Thymus (tissue), 11 donors: ENCODE measurements around the gene PVALEF. TPM values are rescaled to one million over a fixed set of nuclear protein-coding genes. Genes with fewer than 3 reads are reported as not detected.

Source experiments
- DNase-seq, 9 donors: peaks; one replicate each; pipeline ENCODE4 v3.0.0-alpha.2; 2013; ENCODE audit warnings: low spot score in 9 of 9, low read depth in 6 of 9, missing footprints in 1 of 9
- H3K27ac ChIP-seq, 2 donors: one replicate each; pipeline ENCODE4 v1.5.1; 2013; ENCODE audit warnings: control low read depth in 1 of 2, low read depth in 1 of 2, low read length in 1 of 2, mild to moderate bottlenecking in 1 of 2, moderate library complexity in 1 of 2
- H3K27me3 ChIP-seq, 2 donors: one replicate each; pipeline ENCODE4 v1.5.1; 2013; ENCODE audit warnings: low read length in 1 of 2; ENCODE audit not compliant: control insufficient read depth in 2 of 2, insufficient read depth in 1 of 2
- H3K36me3 ChIP-seq, 2 donors: one replicate each; pipeline ENCODE4 v1.5.1; 2013; ENCODE audit warnings: low read length in 1 of 2, mild to moderate bottlenecking in 1 of 2, moderate library complexity in 1 of 2; ENCODE audit not compliant: control insufficient read depth in 2 of 2, insufficient read depth in 2 of 2
- H3K4me1 ChIP-seq, 2 donors: one replicate each; pipeline ENCODE4 v1.5.1; 2013; ENCODE audit warnings: low read length in 2 of 2; ENCODE audit not compliant: control insufficient read depth in 2 of 2, insufficient read depth in 2 of 2
- H3K4me3 ChIP-seq, 2 donors: one replicate each; pipeline ENCODE4 v1.5.1; 2013; ENCODE audit warnings: low read length in 2 of 2, control low read depth in 1 of 2, mild to moderate bottlenecking in 1 of 2
- H3K9me3 ChIP-seq, 2 donors: one replicate each; pipeline ENCODE4 v1.5.1; 2013; ENCODE audit warnings: low read length in 1 of 2, mild to moderate bottlenecking in 1 of 2; ENCODE audit not compliant: control insufficient read depth in 2 of 2, insufficient read depth in 1 of 2
- WGBS: extraction: QIAGEN DNeasy Blood & Tissue Kit; methylation state at CpG from one replicate; pipeline ENCODE4 v1.1.7; 2013; 5-methylcytosine and 5-hydroxymethylcytosine counted together
- polyA plus RNA-seq: library from polyadenylated mRNA; stranded (reverse); fragments of 200-250 nt; gene quantifications from one replicate; pipeline ENCODE4 v1.2.3, GENCODE V29; 2013
- total RNA-seq: library from RNA; stranded (reverse); fragments of 120-200 nt; gene quantifications from one replicate; pipeline ENCODE4 v1.2.4, GENCODE V29; 2013
- donor health status: healthy.

The PVALEF gene
- total and polyA plus RNA-seq, 2 donors = 0.02 TPM; not detected in 1

DNA sequence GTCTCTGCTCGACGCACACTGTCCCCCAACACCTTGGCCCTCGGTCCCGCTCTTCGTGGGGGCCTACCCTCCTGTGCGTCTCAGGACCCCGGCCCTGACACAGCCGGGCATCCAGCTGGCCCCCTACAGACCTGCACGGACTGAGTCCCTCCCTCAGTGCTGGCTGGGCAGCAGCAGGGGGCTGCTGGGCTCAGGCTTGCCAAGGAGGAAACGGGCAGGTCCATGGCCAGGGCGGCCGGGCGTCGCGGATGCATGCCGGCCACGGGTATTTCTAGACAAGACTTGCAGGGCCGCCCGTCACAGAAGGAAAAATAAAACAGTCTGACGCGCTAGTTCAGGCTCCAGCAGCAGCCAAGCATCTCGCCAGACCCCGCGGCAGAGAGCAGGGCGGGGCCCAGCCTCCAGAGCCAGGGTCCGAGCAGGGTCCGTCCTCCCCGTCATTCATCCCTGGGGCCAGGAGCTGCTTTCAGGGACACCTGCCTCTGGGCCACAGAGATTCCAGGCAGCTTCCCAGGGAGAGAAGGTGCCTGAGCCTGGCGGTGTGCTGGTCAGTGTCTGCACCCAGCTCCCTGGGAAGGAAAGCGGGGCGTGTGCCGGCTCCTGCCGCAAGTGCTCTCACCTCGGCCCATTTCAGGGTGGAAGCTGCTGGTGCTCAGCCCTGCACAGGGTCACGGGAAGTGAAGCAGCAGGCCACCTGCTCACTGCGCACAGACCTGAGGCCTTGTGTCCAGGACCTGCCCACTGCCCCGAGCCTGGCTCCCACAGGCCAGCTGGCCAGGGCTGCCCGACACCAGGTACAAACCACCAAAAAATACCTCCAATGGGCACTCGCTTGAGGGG is 7.2 kb upstream of the PVALEF start:
- 92% methylated on average over 39 of the region's 39 CpGs for WGBS
- H3K4me1 ChIP-seq = no peaks in the 10 kb centered on the region
- no peak overlapping the region for H3K4me3 ChIP-seq
- no peak overlapping the region for H3K27ac ChIP-seq
- no peak for DNase-seq
- no peaks in the 10 kb centered on the region for H3K9me3 ChIP-seq
- H3K27me3 ChIP-seq = peaks cover 6 to 35% of the 10 kb centered on the region in 2 donors
- no peaks in the 10 kb centered on the region for H3K36me3 ChIP-seq

DNA sequence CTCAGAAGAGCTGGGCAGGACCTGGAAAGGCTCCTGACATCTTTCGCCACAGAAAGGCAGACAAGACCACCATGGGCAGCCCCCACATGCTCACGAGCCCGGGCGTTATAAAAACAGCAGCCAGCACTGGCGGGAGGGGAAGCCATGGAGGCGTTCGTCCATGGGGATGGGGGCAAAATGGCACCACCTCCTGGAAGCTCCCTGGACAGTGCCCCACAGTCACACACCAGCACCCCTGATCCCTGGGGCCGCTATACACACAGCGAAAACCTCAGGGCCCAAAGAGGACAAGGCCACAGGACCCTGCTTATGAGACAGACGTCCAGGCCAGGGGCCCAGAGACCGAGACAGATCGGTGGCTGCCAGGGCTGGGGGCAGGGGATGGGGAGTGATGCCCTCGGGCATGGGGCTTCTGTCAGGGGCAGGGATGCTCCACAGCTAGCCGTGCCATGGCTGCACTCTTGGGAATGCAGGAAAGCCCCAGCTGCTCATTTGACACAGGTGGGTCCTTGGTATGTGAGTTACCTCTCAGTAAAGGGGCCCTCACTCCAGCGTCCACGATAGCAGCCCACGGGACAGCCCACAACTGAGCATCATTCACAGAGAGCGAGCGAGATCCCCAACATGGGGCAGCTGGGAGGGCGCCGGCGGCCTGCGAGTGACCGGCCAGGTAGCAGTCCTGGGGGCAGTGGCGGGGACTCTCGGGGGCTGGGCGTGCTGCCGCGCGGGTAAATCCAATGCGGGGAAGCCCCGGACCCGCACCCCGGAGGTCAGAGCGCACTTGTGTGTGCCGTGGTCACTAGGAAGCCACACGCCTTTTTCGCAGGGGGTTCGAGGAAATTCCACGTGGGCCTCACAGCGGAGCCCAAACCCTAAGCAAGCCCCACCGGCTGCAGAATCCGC is 6.4 kb upstream of the PVALEF start:
- no peak overlapping the region for H3K4me3 ChIP-seq
- H3K4me1 ChIP-seq = no peaks in the 10 kb centered on the region
- H3K36me3 ChIP-seq = no peaks in the 10 kb centered on the region
- 94% methylated on average over 43 of the region's 43 CpGs for WGBS
- no peak overlapping the region for H3K27ac ChIP-seq
- DNase-seq = no peak
- H3K27me3 ChIP-seq = peaks cover 6 to 44% of the 10 kb centered on the region in 2 donors
- H3K9me3 ChIP-seq = no peaks in the 10 kb centered on the region

DNA sequence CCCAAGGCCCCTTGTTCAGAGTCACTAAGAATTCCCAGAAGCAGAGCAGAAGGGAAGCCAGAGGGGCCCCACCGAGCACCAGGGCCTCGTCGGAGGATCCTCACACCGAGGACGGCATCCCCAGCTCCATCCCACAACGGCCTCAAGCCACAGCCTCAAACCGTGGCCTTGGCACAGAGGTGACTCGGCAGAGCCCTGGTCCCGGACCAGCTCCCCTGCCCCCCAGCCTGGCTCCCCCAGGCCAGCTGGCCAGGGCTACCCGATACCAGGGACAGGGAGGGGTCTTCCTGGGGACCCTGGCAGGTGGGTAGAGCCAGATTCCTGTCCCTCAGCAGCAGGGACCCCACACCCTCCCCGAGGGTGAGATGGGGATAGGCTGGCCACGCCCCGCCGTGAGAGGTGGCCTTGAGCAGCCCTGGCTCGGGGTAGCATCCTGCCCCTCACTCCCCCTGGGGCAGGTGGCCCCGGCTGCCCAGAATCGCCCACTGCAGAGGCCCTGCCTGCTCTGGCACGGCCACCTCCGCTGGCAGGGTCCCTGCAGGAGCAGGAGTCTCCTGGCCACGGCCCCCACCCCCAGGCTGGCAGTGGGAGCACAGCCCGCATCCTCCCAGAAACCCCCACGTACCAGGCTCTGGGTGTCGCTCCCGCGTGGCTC is 5.6 kb upstream of the PVALEF start:
- H3K9me3 ChIP-seq = no peaks in the 10 kb centered on the region
- no peaks in the 10 kb centered on the region for H3K36me3 ChIP-seq
- H3K4me3 ChIP-seq = no peak overlapping the region
- H3K4me1 ChIP-seq = no peaks in the 10 kb centered on the region
- peaks cover 10 to 52% of the 10 kb centered on the region in 2 donors for H3K27me3 ChIP-seq
- DNase-seq = no peak
- H3K27ac ChIP-seq = no peak overlapping the region
- 64% methylated on average over 25 of the region's 25 CpGs for WGBS

DNA sequence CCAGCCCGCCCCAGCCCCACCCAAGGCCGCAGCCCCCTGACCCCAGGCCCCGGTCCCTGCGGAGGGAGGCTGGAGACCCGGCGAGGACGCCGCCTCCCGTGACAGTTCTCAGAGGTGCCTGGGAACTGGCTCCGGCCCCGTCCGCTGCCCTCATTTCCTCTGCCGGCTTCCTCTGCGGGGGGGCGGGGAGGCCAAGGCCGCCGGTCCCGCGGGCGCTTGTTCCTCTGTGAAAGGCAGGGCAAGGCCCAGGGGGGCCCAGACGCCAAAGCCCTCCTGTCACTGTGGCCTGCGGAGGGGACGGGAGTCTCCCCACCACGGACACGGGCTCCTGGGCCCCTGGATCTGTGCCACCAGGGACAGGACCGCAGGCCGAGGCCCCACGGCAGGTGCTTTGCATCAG is 5.0 kb upstream of the PVALEF start:
- H3K9me3 ChIP-seq = no peaks in the 10 kb centered on the region
- DNase-seq = no peak
- no peak overlapping the region for H3K4me3 ChIP-seq
- no peaks in the 10 kb centered on the region for H3K4me1 ChIP-seq
- H3K27me3 ChIP-seq = peaks cover 16 to 57% of the 10 kb centered on the region in 2 donors
- no peaks in the 10 kb centered on the region for H3K36me3 ChIP-seq
- 5% methylated on average over 28 of the region's 28 CpGs for WGBS
- H3K27ac ChIP-seq = no peak overlapping the region

DNA sequence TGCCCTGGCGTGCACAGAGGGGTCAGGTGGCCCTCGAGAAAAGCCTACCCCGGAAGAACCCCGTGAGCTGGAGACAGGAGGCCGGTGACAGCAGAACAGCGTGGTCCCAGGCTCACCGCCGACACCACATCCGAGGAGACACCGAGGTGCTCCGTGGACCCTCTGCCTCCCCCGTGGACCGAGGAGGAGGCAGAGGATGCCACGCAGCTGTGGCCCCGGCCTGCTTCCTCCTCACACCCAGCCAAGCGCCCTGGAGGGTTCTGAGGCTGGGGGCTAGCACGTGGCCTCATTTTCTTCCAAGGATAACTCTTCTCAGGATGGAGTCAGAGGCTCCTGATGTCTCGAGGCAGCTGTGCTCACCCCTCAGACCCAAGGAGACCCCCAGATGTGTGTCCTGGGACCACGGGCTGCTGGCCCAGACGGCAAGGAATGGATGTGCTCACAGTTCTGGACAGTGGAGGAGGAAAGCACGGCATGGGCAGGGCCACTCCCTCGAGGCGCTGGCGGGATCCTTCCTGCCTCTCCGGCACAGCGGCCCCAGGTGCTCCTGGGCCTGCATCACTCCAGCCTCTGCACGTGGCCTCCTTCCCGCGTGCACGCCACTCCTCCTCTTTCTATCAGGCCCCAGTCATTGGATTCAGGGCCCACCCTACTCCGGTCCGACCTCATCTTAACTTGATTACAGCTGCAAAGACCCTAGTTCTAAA is 4.4 kb upstream of the PVALEF start:
- no peaks in the 10 kb centered on the region for H3K9me3 ChIP-seq
- 73% methylated on average over 32 of the region's 32 CpGs for WGBS
- no peaks in the 10 kb centered on the region for H3K4me1 ChIP-seq
- H3K27me3 ChIP-seq = peaks cover 22 to 63% of the 10 kb centered on the region in 2 donors
- DNase-seq = no peak
- no peak overlapping the region for H3K27ac ChIP-seq
- H3K4me3 ChIP-seq = no peak overlapping the region
- no peaks in the 10 kb centered on the region for H3K36me3 ChIP-seq

DNA sequence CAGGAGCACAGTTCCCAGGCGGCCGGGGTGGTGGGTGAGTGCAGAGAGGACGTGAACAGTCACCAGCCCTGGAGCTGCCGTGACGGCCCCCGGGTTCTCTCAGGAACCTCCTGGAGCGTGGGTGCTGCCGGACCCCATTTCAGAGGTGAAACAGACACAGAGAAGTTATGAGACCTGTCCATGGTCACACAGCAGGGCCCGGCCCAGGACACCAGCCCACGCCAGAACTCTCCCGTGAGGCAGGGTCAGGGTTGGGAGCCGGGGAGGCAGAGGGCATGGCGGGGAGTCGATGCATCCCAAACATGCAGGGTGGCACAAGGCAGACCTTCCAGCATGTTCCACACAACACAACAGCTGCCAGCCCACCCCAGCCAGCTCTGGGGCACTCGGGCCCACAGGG is 3.8 kb upstream of the PVALEF start:
- peaks cover 25 to 65% of the 10 kb centered on the region in 2 donors for H3K27me3 ChIP-seq

DNA sequence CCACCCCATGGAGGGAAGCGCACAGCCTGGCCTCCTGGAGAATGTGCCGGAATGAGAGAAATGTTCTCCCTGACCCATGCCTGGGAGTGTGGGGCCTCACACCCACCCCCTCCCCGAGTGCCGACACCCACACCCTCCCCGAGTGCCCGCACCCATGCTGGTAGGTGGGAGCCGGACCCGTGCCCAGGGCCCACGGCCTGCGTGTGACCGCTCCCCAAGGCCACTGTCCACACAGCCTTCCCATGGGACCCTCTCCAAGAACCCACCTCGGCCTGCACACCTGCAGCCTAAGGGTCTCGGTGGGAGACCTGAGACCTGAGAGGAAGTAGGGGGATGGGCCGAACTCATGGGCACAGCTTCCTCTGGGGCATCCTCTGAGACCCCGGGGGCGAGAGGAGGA is 3.3 kb upstream of the PVALEF start:
- 93% methylated on average over 16 of the region's 16 CpGs for WGBS
- Histone ChIP-seq H3K4me3 (no peak overlapping the region), H3K4me1 (peaks cover 0 to 5% of the 10 kb centered on the region in 2 donors), H3K27me3 (peaks cover 30 to 69% of the 10 kb centered on the region in 2 donors), H3K36me3 (no peaks in the 10 kb centered on the region), H3K9me3 (peaks cover 0 to 5% of the 10 kb centered on the region in 2 donors), H3K27ac (no peak overlapping the region)
- no peak for DNase-seq

More for the DNA sequence above, 3.8 kb upstream of the PVALEF start:
- peaks cover 0 to under 1% of the 10 kb centered on the region in 2 donors for H3K9me3 ChIP-seq
- DNase-seq = no peak
- H3K4me1 ChIP-seq = peaks cover 0 to 2% of the 10 kb centered on the region in 2 donors
- H3K36me3 ChIP-seq = no peaks in the 10 kb centered on the region
- 96% methylated on average over 15 of the region's 15 CpGs for WGBS
- no peak overlapping the region for H3K27ac ChIP-seq
- no peak overlapping the region for H3K4me3 ChIP-seq

DNA sequence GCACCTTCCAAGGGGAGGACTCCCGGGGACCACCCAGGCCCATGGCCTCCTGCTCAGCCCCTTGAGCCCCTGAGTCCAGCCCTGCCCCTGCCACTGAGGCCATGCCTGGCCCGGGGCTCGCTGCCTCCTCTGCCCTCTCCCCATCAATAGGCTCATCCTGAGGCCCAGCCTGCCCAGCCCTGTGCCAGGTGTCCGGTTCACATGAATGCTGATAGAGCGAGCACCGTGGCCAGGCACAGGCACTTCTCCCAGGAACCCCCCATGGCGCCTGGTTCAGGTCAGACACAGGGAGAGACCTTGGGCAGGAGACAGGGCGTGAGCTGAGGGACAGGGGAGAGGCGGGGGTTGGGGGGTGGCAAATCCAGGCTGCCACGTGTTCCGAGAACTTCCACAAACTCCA is 2.8 kb upstream of the PVALEF start:
- 96% methylated on average over 11 of the region's 11 CpGs for WGBS
- Histone ChIP-seq H3K4me3 (no peak overlapping the region), H3K9me3 (peaks cover 0 to 5% of the 10 kb centered on the region in 2 donors), H3K27ac (no peak overlapping the region), H3K4me1 (peaks cover 0 to 5% of the 10 kb centered on the region in 2 donors), H3K27me3 (peaks cover 32 to 74% of the 10 kb centered on the region in 2 donors), H3K36me3 (no peaks in the 10 kb centered on the region)
- no peak for DNase-seq
